Putamen (tissue), 1 donor: ENCODE results near the gene DNMBP.
"Not testable (repeated sequence)": the region's sequence is repeated elsewhere in the genome, so short reads cannot be mapped to it uniquely, and the experiment has no call there.

Experiments used
- DNase-seq: peaks from one replicate; pipeline ENCODE4 v3.0.0-alpha.2; 2016; ENCODE audit warnings: low spot score

Gene DNMBP

DNA sequence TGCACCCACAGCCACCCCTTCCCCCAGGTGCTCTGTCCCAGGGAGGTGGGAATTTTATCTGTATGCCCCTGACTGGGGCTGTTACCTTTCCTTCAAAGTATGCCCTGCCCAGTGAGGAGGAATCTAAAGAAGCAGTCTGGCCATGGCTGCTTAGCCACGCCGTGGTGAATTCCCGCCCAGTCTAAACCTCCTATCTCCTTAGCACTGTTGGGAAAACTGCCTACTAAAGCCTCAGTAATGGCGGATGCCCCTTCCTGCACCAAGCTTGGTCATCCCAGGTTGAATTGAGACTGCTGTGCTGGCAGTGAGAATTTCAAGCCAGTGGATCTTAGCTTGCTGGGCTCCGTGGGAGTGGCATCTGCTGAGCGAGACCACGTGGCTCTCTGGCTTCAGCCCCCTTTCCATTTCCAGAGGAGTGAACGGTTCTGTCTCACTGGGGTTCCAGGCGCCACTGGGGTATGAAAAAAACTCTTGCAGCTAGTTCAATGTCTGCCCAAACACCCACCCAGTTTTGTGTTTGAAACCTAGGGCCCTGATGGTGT is 140.1 kb downstream of the DNMBP start:
- DNase-seq, result no peak

DNA sequence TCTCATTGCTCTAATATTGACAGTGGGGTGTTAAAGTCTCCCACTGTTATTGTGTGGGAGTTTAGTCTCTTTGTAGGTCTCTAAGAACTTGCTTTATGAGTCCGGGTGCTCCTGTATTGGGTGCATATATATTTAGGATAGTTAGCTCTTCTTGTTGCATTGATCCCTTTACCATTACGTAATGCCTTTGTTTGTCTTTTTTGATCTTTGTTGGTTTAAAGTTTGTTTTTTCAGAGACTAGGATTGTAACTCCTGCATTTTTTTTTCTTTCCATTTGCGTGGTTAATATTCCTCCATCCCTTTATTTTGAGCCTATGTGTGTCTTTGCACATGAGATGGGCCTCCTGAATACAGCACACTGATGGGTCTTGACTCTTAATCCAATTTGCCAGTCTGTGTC is 142.5 kb downstream of the DNMBP start:
- DNase-seq, result not testable (repeated sequence)

DNA sequence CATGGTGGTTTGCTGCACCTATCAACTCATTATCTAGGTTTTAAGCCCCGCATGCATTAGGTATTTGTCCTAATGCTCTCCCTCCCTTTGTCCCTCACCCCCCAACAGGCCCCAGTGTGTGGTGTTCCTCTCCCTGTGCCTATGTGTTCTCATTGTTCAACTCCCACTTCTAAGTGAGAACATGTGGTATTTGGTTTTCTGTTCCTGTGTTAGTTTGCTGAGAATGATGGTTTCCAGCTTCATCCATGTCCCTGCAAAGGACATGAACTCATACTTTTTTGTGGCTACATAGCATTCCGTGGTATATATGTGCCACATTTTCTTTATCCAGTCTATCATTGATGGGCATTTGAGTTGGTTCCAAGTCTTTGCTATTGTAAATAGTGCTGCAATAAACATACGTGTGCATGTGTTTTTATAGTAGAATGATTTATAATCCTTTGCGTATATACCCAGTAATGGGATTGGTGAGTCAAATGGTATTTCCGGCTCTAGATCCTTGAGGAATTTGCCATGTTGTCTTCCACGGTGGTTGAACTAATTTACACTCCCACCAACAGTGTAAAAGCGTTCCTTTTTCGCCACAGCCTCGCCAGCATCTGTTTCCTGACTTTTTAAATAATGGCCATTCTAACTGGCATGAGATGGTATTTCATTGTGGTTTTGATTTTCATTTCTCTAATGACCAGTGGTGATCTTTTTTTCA is 146.1 kb downstream of the DNMBP start:
- not testable (repeated sequence) for DNase-seq

DNA sequence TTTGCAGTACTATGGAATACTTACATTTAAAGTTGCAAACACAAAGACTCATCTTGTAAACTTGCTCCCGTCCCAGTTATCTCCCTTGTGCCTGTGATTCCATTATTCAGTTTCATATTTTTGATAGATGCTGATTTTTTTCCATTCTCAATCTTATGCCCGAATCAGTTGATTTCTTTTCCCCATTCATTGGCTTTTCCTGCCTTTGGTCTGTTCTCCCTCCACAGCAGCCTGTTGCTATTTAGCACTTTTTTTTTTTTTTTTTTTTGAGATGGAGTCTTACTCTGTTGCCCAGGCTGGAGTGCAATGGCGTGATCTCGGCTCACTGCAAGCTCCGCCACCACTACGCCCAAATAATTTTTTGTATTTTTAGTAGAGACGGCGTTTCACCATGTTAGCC is 149.3 kb downstream of the DNMBP start:
- DNase-seq, result no peak

DNA sequence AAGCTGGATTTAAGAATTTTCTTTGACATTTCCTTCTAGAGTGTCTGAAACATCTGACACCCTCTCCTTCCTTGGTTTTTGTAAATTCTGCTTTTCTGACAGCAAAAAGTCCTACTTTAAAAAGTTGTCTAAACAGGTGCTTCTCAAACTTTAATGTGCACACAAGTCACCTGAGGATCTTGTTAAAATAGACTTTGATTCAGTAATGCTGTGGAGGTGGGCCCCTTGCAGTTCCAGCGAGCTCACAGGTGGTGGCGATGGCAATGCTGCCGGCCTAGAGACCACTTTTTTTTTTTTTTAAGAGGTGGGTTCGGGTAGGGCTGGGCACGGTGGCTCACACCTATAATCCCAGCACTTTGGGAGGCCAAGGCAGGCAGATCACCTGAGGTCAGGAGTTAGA is 150.2 kb downstream of the DNMBP start:
- DNase-seq, result no peak

DNA sequence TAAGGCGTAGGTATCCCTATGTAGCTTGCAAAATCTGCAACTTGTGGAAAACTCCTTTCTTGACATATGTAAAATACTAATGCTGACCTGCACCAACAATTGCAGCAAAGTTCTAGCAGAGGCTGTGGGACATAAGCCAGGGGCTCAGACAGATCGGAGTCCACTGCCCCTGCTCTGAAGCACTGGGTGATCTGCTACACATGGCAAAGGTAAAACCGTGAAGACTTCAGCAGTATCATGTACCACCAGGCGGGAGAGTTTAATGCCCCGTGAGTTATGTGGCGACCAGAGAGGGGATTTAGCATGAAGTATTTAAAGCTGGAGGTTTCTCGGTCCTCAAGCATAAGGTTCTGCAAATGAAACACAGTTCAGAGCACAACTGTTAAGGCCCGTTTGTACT is 150.9 kb downstream of the DNMBP start:
- no peak for DNase-seq

DNA sequence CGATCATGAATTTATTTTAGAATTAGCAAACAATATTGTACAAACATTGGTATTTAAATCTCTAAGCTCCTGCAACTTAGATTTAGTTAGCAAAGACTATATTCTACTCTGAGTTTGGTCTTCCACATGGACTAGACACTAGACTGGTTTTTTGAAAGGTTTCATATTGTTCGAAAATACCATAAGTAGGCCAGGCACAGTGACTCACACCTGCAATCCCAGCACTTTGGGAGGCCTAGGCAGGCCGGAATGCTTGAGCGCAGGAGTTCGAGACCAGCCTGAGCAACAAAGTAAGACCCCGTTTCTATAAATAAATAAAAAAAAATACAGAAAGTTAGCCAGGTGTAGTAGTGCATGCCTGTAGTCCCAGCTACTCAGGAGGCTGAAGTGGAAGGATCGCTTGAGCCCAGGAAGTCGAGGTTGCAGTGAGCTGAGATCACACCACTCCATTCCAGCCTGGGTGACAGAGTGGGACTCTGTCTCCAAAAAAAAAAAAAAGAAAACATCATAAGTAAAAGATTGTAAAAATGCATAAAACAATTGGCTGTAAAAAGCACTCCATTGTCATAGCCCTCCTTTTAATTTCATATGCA is 154.2 kb downstream of the DNMBP start:
- DNase-seq, result no peak

DNA sequence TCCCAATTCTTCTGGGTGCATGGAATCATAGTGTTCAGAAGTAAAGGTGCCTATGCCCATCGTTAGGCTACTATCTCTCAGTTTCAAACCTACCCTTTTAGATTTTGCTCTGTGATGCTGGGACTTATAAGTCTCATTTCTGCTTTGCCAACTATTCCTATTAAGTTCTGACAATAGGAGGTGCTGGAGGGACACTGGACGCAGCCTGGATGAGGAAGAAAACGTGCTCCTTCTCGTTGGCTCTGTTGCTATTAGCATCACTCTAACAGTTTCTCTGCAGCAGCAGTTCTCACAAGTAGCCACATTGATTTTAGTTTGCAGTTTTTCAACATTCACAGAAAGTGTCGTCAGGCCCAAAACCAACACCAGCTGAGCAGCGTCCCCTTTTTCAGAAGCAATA is 154.9 kb downstream of the DNMBP start:
- DNase-seq, result no peak

DNA sequence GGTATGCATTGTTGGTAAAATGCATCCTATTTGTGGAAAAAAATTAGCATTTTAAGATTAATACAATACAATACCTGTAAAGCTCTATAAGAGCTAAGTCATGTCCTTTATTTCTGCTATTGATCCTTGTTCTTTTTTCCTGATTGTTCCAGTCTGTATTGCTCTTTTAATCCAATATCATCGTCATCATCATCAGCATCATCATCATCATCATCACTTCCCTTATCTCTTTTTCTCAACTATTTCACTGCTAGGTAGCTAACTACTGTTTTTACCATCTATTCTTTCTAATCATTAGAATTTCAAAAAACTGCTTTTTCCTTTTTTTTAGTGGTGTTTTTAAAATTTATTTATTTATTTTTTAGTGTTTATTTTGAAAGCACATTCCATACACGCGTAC is 156.1 kb downstream of the DNMBP start:
- no peak for DNase-seq

DNA sequence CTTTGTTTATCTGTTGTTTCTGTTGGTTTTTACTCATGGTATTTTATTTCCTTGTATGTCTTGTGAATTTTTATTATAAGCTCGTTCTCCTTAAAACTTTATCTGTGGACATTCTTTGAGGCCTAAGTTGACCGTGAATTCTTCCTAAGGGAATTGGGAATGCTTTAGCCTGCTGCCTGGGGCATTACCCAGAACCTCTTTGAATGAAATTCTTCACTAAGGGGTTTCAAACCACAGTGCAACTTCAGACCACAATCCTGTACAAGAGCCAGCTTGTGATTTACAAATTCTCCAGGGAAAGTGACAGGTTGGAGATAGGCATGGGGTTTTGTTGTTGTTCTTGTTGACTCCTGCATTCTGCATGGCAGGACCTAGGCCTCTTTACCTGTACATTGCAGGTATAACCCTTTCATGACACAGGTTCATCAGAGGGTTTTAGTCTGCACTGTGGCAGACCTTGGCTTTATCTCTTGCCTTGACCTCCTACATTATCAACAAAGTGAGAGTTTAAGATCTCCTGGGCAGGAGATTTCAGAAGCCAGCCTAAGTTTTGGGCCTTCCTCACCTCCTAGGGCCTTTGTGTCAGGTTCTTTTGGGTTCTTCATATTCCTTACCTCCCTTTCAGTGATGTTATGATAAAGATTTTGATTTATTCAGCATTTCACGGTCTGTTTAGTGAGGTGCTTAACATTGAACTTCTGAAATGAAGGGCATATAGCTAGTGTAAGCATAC is 157.1 kb downstream of the DNMBP start:
- DNase-seq, result no peak

DNA sequence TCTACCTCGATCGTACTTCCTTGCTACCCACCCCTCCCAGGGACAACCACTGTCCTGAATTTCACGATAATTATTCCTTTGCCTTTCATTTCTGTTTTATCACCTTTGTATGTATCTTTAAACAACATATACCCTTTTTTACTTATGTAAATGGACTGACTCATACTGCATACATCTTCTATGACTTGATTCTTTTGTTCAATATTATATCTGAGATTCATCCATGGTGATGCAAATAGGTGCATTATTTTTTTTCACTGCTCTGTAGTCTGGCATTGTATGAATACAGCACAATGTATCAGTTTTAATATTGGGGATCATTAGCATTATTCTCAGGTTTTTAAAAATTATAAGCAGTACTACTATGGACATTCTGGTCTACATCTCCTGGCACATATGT is 157.9 kb downstream of the DNMBP start:
- no peak for DNase-seq

DNA sequence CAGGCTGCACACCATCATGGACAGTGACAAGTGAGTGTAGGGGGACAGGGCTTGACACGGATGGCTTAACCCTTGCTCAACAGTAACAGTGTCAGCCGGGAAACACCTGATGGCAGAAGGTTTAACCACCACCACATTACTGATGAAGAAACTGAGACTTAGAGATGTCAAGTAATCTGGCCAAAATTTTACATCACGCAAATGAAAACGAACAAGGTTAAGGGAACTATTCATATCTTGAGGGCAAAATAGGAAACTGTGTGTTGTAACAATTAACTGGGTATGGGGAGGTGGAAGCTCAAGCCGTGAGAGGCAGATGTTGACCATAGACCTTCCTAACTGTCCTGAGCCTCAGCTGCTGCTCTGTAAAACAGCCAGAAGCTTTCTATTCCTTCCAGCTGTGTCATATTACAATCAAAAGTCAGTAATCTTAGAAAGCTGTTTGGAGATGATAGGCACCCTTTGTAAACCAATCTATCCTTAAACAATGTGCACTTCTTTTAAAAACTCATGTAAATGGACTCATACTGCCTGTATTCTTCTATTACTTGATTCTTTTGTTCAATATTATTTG is 158.9 kb downstream of the DNMBP start:
- DNase-seq, result no peak

DNA sequence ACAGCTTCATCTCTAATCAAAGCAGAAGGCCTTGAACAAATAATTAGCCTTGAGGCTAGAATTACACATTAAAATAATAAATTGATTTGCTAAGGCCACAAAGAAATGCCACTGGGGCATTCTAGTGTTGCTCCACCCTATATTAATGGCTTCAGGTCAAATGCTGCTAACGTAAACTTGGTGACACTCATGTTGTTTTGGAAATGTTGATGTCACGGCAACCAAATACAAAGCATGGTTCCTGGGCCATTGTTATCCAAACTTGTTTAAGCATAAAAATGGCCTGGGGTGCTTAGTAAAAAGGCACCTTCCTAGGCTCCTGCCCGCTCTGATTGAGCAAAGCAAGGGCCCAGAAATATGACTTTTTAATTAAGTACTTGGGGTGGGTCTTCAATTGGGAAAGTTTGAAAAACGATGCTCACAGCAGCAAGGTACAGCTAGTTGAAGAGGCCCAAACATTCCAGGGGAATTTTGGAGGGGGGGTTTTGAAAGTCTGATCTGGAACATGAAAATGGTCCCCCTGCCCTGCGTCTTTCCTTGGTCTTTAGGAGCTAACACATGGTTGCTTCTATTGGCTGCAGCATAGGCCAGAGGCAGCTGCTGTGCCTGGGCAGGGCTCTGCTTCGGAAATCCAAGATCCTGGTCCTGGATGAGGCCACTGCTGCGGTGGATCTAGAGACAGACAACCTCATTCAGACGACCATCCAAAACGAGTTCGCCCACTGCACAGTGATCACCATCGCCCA is 159.6 kb downstream of the DNMBP start:
- no peak for DNase-seq

DNA sequence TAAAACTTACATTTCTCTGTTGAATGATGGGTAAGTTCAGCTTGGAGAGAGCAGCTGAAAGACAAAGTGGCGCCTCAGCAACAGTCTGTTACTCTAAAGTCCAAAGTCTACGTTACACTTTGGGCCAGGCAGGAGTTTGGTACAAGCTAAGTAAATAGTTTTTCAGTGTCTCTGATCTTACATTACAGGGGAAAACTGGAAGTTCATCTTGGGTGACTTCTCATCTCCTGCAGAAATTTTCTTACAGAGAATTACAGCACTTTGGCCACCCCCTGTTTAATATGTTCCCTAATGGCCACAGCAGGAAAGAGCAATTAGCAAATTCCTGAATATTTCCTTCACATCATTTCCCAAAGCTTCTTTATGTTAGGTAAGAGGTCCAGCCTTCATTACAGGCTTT is 160.2 kb downstream of the DNMBP start:
- DNase-seq, result no peak

DNA sequence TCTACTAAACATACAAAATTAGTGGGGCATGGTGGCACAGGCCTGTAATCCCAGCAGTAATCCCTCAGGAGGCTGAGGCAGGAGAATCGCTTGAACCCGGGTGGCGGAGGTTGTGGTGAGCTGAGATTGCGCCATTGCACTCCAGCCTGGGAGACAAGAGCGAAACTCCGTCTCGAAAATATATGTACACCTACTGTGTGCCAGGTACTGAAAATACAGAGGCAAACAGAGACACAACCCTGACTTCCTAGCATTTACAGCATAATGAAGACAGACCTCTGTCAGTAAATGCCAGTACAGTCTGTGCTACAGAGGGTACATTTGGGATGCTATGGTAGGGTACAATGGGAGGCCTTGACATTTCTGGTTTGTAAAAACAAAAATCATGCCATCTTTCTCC is 160.7 kb downstream of the DNMBP start:
- DNase-seq, result no peak

DNA sequence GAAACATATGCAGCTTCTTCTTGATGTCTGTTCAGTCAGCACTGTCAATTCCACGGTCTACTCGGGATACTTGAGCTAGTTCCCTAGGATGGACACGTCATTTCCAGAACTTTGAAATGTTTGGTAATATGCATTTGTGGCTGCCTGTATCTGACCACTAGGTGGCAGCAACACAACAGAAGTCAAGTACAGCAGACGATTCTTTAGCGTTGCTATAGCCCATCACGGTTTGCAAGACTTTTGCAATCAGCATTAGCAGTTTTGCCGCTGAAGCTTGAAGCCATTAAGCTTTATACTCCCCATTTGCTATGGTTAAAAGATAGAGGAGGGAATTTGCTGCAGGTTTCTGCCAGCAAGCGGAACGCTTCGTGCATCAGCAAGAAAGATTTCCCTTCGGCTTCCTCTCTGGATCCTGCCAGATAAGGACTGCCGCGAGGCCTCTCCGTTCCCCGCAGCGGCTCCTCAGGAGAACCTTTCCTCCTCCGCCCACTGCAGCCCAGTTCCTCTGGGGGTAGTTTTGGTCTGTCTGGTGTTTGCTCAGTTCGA is 163.8 kb downstream of the DNMBP start:
- peak; percentile 77 for DNase-seq

DNA sequence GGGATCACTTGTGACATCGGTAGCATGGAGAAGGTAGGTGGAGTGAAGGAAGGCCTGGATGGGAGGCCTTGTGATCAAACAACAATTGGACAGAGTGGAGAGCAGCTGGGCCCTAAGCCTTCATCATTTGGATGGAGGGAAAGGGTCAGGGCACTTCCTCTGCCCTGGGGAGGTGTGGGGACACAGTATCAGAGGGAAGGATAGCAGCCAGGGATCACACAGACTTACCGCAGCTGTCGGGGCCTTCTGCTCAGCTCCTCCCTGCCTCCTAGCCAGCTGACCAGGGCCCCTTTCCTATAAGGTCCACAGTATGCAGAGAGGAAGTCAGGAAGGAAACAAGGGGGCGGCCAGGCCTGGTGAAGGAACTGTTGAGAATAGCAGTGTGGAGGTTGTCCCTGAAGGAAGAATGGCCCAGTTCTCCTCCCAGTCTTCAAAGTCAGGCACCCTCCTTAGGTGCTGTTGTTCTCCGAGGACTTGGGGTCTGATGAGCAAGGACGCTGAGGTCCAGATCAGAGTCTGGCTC is 165.3 kb downstream of the DNMBP start:
- no peak for DNase-seq

DNA sequence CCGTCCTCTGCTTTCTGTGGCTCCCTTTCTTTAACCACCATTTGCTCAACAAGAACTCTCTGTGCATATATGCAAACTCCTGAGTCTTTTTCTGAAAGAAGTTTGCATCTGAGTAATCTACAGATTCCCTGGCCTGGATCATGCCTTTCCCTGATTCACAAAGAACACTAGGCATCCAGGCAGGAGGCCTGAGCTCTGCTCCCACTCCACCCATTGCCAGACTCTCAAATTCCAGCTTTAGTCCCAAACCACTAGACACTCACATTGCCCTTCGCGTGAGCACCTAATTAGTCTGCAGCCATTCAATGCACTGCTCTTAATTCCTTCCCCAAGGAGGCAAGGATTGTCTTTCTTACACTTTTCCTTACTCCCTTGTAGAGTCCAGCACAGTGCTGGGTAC is 166.4 kb downstream of the DNMBP start:
- no peak for DNase-seq

DNA sequence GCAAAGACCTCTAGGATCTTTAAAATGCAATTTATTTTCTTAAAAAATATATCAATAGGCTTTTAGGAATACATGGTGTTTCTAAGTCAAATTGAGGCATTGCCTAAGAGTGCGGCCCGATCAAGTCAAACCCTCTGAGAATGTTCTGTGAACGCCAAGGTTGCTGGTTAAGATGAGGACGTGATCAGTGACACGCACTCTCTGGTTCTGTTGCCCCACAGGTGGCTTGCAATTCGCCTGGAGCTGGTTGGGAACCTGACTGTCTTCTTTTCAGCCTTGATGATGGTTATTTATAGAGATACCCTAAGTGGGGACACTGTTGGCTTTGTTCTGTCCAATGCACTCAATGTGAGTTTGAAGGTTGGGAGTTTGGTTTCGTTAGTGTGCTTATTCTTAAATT is 168.0 kb downstream of the DNMBP start:
- no peak for DNase-seq

DNA sequence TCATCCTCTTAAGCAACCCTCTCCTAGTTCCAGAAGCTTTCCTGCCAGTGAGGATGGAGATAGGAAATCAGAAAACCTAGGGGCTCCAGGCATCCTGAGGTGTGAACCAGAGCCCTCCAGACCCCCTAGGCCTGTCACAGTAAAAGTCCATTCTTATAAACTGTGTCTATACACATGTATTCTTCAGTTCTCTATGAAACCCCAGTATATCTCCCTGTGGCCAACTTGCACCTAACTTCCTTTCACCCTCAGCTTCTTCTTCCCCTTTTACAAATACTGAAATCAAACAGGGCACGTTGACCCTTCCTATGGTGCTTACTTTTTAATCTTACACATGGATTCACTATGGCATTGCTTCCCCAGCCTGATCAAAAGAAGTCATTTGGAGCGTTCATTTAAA is 168.9 kb downstream of the DNMBP start:
- DNase-seq, result not testable (repeated sequence)

DNA sequence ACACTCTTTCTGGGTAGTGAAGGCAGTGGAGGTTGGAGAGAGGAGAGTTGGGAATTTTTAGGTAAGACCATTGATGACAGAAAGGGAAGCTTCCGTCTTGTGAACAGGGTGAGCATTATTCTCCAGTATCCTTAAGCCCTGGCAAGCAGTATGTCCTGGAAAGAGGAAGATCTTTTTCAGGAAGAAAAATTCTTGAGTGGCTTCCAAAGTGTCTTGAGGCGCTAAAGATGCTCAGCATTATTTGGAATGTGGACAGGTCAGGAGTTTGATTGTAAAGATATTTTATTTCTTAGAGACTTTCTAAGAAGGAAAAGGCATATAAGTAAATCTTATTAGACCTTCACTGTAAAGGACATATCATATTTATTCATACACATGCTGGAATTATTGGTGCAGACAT is 173.0 kb downstream of the DNMBP start:
- no peak for DNase-seq

DNA sequence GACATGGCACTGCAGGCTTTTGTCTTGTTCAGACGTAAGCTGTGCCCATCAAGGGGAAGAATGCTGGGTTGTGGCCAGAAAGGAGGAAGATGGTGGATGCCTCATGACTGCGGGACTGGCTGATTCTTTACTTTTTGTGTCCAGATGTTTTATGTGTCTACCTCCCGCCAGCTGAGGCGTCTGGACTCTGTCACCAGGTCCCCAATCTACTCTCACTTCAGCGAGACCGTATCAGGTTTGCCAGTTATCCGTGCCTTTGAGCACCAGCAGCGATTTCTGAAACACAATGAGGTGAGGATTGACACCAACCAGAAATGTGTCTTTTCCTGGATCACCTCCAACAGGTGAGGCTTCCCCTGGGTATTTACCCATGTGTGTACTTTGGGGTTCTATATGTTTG is 173.8 kb downstream of the DNMBP start:
- DNase-seq, result no peak
